Stimulated activated naive B cell treated with anti-CD40 and anti-IgM and Interleukin-4, amounts not matched to agents 10 μg/mL and 1 μg/mL and 100 μg/mL, for 72 hours (primary cell): ENCODE data around the gene RAI2.
A peak's percentile ranks its signal among the peaks of the same experiment; 100 is the strongest.

ENCODE experiments used
- ATAC-seq, 2 donors: fragments of 150-1000 bp; cut with Tn5 transposase; replicated peaks; 2 replicates each; pipeline ENCODE4 v1.10.0; 2021; ENCODE audit warnings: moderate library complexity in 1 of 2
- DNase-seq: peaks from one replicate; pipeline ENCODE4 v3.0.0; 2021
- H3K27ac Mint-ChIP-seq: one replicate; pipeline ENCODE4 v1.8.0; 2022; ENCODE audit warnings: mild to moderate bottlenecking, mixed read lengths
- H3K27me3 Mint-ChIP-seq, 2 donors: one replicate each; pipeline ENCODE4 v1.8.0; 2022; ENCODE audit warnings: mixed read lengths in 2 of 2
- H3K36me3 Mint-ChIP-seq, 2 donors: one replicate each; pipeline ENCODE4 v1.8.0; 2022; ENCODE audit warnings: mixed read lengths in 2 of 2, mild to moderate bottlenecking in 1 of 2
- H3K4me1 Mint-ChIP-seq, 2 donors: one replicate each; pipeline ENCODE4 v1.8.0; 2022; ENCODE audit warnings: mixed read lengths in 2 of 2, mild to moderate bottlenecking in 1 of 2
- H3K4me3 Mint-ChIP-seq, 2 donors: one replicate each; pipeline ENCODE4 v1.8.0; 2022; ENCODE audit warnings: mild to moderate bottlenecking in 2 of 2, mixed read lengths in 2 of 2, moderate library complexity in 1 of 2
- H3K9me3 Mint-ChIP-seq, 2 donors: one replicate each; pipeline ENCODE4 v1.8.0; 2022; ENCODE audit warnings: mixed read lengths in 2 of 2, mild to moderate bottlenecking in 1 of 2

The RAI2 gene

GRCh38 chrX:17860811-17861488 lies at the start of gene RAI2:
RAI2 (minus strand) TSS chrX:17861298; CDS start chrX:17802010, 59,288 bp downstream.
- H3K4me1 Mint-ChIP-seq: no peaks in the 10 kb centered on the region
- H3K36me3 Mint-ChIP-seq: no peaks in the 10 kb centered on the region
- ATAC-seq (peak in 1 of 2 donors; percentile 29), DNase-seq (no peak)
- peak within 1 kb of the TSS; percentile 37 to 66 for H3K4me3 Mint-ChIP-seq
- H3K27me3 Mint-ChIP-seq: peaks cover 44 to 54% of the 10 kb centered on the region in 2 donors
- no peaks in the 10 kb centered on the region for H3K9me3 Mint-ChIP-seq
- H3K27ac Mint-ChIP-seq: no peak within 1 kb of the TSS

- ATAC-seq (no peak), DNase-seq (no peak)
- H3K4me3 Mint-ChIP-seq: no peak overlapping the region
- peaks cover 7 to 17% of the 10 kb centered on the region in 2 donors for H3K27me3 Mint-ChIP-seq
- peaks cover 0 to 1% of the 10 kb centered on the region in 2 donors for H3K9me3 Mint-ChIP-seq
- no peak overlapping the region for H3K27ac Mint-ChIP-seq
- no peaks in the 10 kb centered on the region for H3K4me1 Mint-ChIP-seq
- H3K36me3 Mint-ChIP-seq: no peaks in the 10 kb centered on the region
Measured at GRCh38 chrX:17888421-17888820, 27.3 kb upstream of the RAI2 start.

GRCh38 chrX:17882680-17883079 lies 21.6 kb upstream of the RAI2 start:
- ATAC-seq (no peak), DNase-seq (no peak)
- H3K27ac Mint-ChIP-seq: no peak overlapping the region
- no peaks in the 10 kb centered on the region for H3K4me1 Mint-ChIP-seq
- peaks cover 0 to 2% of the 10 kb centered on the region in 2 donors for H3K9me3 Mint-ChIP-seq
- H3K4me3 Mint-ChIP-seq: no peak overlapping the region
- peaks cover 8 to 35% of the 10 kb centered on the region in 2 donors for H3K27me3 Mint-ChIP-seq
- peaks cover 0 to 3% of the 10 kb centered on the region in 2 donors for H3K36me3 Mint-ChIP-seq

- peaks cover 0 to 3% of the 10 kb centered on the region in 2 donors for H3K36me3 Mint-ChIP-seq
- no peak overlapping the region for H3K4me3 Mint-ChIP-seq
- no peak for DNase-seq
- H3K4me1 Mint-ChIP-seq: no peaks in the 10 kb centered on the region
- H3K9me3 Mint-ChIP-seq: peaks cover 3 to 8% of the 10 kb centered on the region in 2 donors
- no peak for ATAC-seq
- H3K27me3 Mint-ChIP-seq: peaks cover 13 to 35% of the 10 kb centered on the region in 2 donors
- no peak overlapping the region for H3K27ac Mint-ChIP-seq
Measured at GRCh38 chrX:17878028-17878670, 17.1 kb upstream of the RAI2 start.

- no peak for DNase-seq
- peaks cover 0 to 3% of the 10 kb centered on the region in 2 donors for H3K36me3 Mint-ChIP-seq
- H3K27ac Mint-ChIP-seq: no peak overlapping the region
- no peak overlapping the region for H3K4me3 Mint-ChIP-seq
- peaks cover 13 to 27% of the 10 kb centered on the region in 2 donors for H3K27me3 Mint-ChIP-seq
- H3K9me3 Mint-ChIP-seq: peaks cover 3 to 8% of the 10 kb centered on the region in 2 donors
- ATAC-seq: no peak
- H3K4me1 Mint-ChIP-seq: no peaks in the 10 kb centered on the region
Measured at GRCh38 chrX:17876135-17876534, 15.0 kb upstream of the RAI2 start.

GRCh38 chrX:17869580-17869979 lies 8.5 kb upstream of the RAI2 start:
- Mint-ChIP-seq H3K4me3 (no peak overlapping the region), H3K27ac (no peak overlapping the region)
- no peak for DNase-seq

GRCh38 chrX:17861489-17862011 lies 452 bp upstream of the RAI2 start:
- H3K4me1 Mint-ChIP-seq: no peaks in the 10 kb centered on the region

More at GRCh38 chrX:17869580-17869979, 8.5 kb upstream of the RAI2 start:
- H3K9me3 Mint-ChIP-seq: peaks cover 2 to 14% of the 10 kb centered on the region in 2 donors
- no peak for ATAC-seq
- no peaks in the 10 kb centered on the region for H3K36me3 Mint-ChIP-seq
- peaks cover 7 to 10% of the 10 kb centered on the region in 2 donors for H3K27me3 Mint-ChIP-seq
- no peaks in the 10 kb centered on the region for H3K4me1 Mint-ChIP-seq

GRCh38 chrX:17860179-17860780 lies 818 bp downstream of the RAI2 start:
- Mint-ChIP-seq H3K27ac (no peak overlapping the region), H3K27me3 (peaks cover 45 to 55% of the 10 kb centered on the region in 2 donors), H3K36me3 (no peaks in the 10 kb centered on the region), H3K4me1 (no peaks in the 10 kb centered on the region), H3K4me3 (peak overlapping the region; percentile 37 to 51), H3K9me3 (no peaks in the 10 kb centered on the region)
- ATAC-seq (no peak), DNase-seq (no peak)

More at GRCh38 chrX:17861489-17862011, 452 bp upstream of the RAI2 start:
- Mint-ChIP-seq H3K4me3 (peak overlapping the region; percentile 31 to 43), H3K36me3 (no peaks in the 10 kb centered on the region), H3K27ac (no peak overlapping the region), H3K9me3 (no peaks in the 10 kb centered on the region), H3K27me3 (peaks cover 44 to 51% of the 10 kb centered on the region in 2 donors)
- DNase-seq: no peak
- ATAC-seq: no peak

GRCh38 chrX:17859609-17860178 lies 1.4 kb downstream of the RAI2 start:
- DNase-seq: no peak
- peaks cover 50 to 61% of the 10 kb centered on the region in 2 donors for H3K27me3 Mint-ChIP-seq
- no peaks in the 10 kb centered on the region for H3K9me3 Mint-ChIP-seq
- H3K27ac Mint-ChIP-seq: no peak overlapping the region
- H3K36me3 Mint-ChIP-seq: no peaks in the 10 kb centered on the region
- H3K4me3 Mint-ChIP-seq: peak overlapping the region; percentile 37 to 51
- no peak for ATAC-seq
- H3K4me1 Mint-ChIP-seq: no peaks in the 10 kb centered on the region

- Mint-ChIP-seq H3K9me3 (no peaks in the 10 kb centered on the region), H3K27ac (no peak overlapping the region), H3K27me3 (peaks cover 35 to 43% of the 10 kb centered on the region in 2 donors), H3K4me3 (no peak overlapping the region), H3K36me3 (no peaks in the 10 kb centered on the region), H3K4me1 (no peaks in the 10 kb centered on the region)
- DNase-seq: no peak
- ATAC-seq: no peak
Measured at GRCh38 chrX:17854531-17854930, 6.6 kb downstream of the RAI2 start.

GRCh38 chrX:17854069-17854468 lies 7.0 kb downstream of the RAI2 start:
- H3K36me3 Mint-ChIP-seq: no peaks in the 10 kb centered on the region
- H3K9me3 Mint-ChIP-seq: no peaks in the 10 kb centered on the region
- H3K27ac Mint-ChIP-seq: no peak overlapping the region
- peaks cover 30 to 39% of the 10 kb centered on the region in 2 donors for H3K27me3 Mint-ChIP-seq
- H3K4me3 Mint-ChIP-seq: no peak overlapping the region
- no peak for DNase-seq
- ATAC-seq: no peak
- H3K4me1 Mint-ChIP-seq: no peaks in the 10 kb centered on the region

GRCh38 chrX:17851874-17852273 lies 9.2 kb downstream of the RAI2 start:
- DNase-seq: no peak
- Mint-ChIP-seq H3K4me3 (no peak overlapping the region), H3K4me1 (no peaks in the 10 kb centered on the region), H3K36me3 (no peaks in the 10 kb centered on the region), H3K27ac (no peak overlapping the region), H3K9me3 (peaks cover 0 to 4% of the 10 kb centered on the region in 2 donors), H3K27me3 (peaks cover 22 to 46% of the 10 kb centered on the region in 2 donors)
- ATAC-seq: no peak

- H3K36me3 Mint-ChIP-seq: no peaks in the 10 kb centered on the region
- DNase-seq: no peak
- H3K9me3 Mint-ChIP-seq: peaks cover 0 to 5% of the 10 kb centered on the region in 2 donors
- H3K27ac Mint-ChIP-seq: no peak overlapping the region
- no peak overlapping the region for H3K4me3 Mint-ChIP-seq
- no peaks in the 10 kb centered on the region for H3K4me1 Mint-ChIP-seq
- ATAC-seq: no peak
- peaks cover 16 to 37% of the 10 kb centered on the region in 2 donors for H3K27me3 Mint-ChIP-seq
Measured at GRCh38 chrX:17848545-17849265, 12.4 kb downstream of the RAI2 start.

- DNase-seq: no peak
- Mint-ChIP-seq H3K4me3 (no peak overlapping the region), H3K9me3 (peaks cover 0 to 5% of the 10 kb centered on the region in 2 donors), H3K4me1 (no peaks in the 10 kb centered on the region), H3K27me3 (peaks cover 5 to 27% of the 10 kb centered on the region in 2 donors), H3K27ac (no peak overlapping the region), H3K36me3 (no peaks in the 10 kb centered on the region)
- ATAC-seq: no peak
Measured at GRCh38 chrX:17846045-17846444, 15.1 kb downstream of the RAI2 start.
